Cardiac muscle cell (in vitro differentiated cells and primary cell): ENCODE data around the gene LEF1. TPM values are rescaled to one million over a fixed set of nuclear protein-coding genes. Genes with fewer than 3 reads are reported as not detected.

Source experiments
- DNase-seq, 2 donors: peaks; one replicate each; pipeline versions ENCODE4 v3.0.0 to v3.0.0-alpha.2; 2010 to 2017; ENCODE audit warnings: low read depth in 1 of 2, low spot score in 1 of 2
- H3K27ac ChIP-seq: fragments of 200-600 bp; sonication (generic); 2 replicates; pipeline ENCODE4 v1.5.1; 2016
- H3K27me3 ChIP-seq: fragments of 200-600 bp; sonication (generic); 2 replicates; pipeline ENCODE4 v1.6.0; 2016; ENCODE audit warnings: control low read depth
- H3K36me3 ChIP-seq: fragments of 200-600 bp; sonication (generic); 2 replicates; pipeline ENCODE4 v1.5.1; 2016; ENCODE audit warnings: control low read depth
- H3K4me1 ChIP-seq: fragments of 200-600 bp; sonication (generic); 2 replicates; pipeline ENCODE4 v1.8.1; 2017; ENCODE audit warnings: low read depth, mild to moderate bottlenecking, mixed run types
- H3K4me3 ChIP-seq: fragments of 200-600 bp; sonication (generic); 2 replicates; pipeline ENCODE4 v1.5.1; 2016; ENCODE audit warnings: mild to moderate bottlenecking
- H3K9me3 ChIP-seq: fragments of 200-600 bp; sonication (generic); 2 replicates; pipeline ENCODE4 v1.5.1; 2017; ENCODE audit warnings: low read depth, mild to moderate bottlenecking, control low read depth
- CTCF ChIP-seq: IDR thresholded peaks from 2 replicates; pipeline ENCODE4 v1.5.1; 2012; ENCODE audit warnings: low read depth, mild to moderate bottlenecking, low read length
- polyA plus RNA-seq: library from polyadenylated mRNA; unstranded; fragments of >200 nt; fragmentation: Nextera tagmentation; extraction: Ambion mirVana; gene quantifications from 2 replicates; pipeline ENCODE4 v1.2.1, GENCODE V29; 2016
- total RNA-seq: library from RNA; depleted of rRNA; stranded (reverse); fragments of >200 nt; gene quantifications from 2 replicates; pipeline ENCODE4 v1.2.3, GENCODE V29; 2016

Gene LEF1
- total and polyA plus RNA-seq, 2 experiments from 2014 or later: 69.1 to 70.3 TPM

DNA sequence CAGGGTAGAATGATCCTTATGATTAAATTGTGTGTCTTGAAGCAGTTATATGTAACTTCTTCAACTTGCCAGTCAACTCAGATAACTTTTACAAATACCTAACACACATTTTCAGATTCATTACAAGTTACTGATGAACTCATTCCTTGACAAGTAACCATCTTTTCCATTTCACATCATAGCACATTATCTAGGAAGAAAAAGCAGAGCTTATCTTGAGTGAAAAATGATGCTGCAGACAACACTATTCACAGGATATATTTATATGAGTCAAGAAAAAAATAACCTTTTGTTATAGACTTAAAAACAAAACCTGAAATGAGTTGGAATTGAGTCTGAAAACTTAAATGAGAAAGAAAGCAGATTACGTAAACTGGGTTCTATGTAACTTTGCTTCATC is 68.9 kb downstream of the LEF1 start:
- Histone ChIP-seq H3K27ac (no peak overlapping the region), H3K4me1 (peaks cover 13% of the 10 kb centered on the region), H3K36me3 (no peaks in the 10 kb centered on the region), H3K4me3 (no peak overlapping the region), H3K9me3 (no peaks in the 10 kb centered on the region), H3K27me3 (no peaks in the 10 kb centered on the region)
- no peak for DNase-seq
- no peak for TF ChIP-seq CTCF

DNA sequence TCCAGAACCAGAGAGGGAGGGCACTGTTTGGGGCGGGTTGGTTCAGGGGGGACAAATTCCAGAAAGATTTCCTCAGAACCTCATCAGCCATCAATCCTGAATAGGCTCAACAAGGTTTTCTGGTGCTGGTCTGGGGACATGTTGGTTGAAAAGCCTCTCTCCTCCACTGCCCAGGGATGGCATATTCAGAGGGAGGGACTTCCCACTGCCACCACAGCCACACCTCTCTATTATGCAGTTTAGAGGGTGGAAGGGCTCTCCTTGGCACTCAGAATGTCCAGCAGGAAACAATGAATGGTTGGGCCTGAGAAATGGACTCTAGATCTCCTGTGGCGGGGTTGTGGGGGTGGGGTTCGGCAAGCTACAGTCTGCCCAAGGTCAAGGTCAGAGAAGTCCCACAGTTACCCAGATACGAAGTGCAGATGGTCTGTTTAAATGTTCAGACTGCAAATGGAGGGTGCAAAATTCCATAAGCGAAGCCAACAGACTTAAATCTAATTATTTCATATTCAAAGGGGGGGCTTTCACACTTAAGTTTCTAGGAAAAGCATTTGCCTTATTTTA is 70.7 kb downstream of the LEF1 start:
- Histone ChIP-seq H3K27ac (no peak overlapping the region), H3K27me3 (no peaks in the 10 kb centered on the region), H3K4me3 (no peak overlapping the region), H3K9me3 (no peaks in the 10 kb centered on the region), H3K36me3 (no peaks in the 10 kb centered on the region), H3K4me1 (peaks cover 8% of the 10 kb centered on the region)
- TF ChIP-seq CTCF: no peak
- peak in 1 of 2 donors; percentile 13 for DNase-seq

GRCh38 chr4:108094923-108095482 is 73.7 kb downstream of the LEF1 start:
- Histone ChIP-seq H3K27me3 (no peaks in the 10 kb centered on the region), H3K4me1 (peaks cover 8% of the 10 kb centered on the region), H3K27ac (no peak overlapping the region), H3K4me3 (no peak overlapping the region), H3K36me3 (no peaks in the 10 kb centered on the region), H3K9me3 (no peaks in the 10 kb centered on the region)
- DNase-seq: no peak
- TF ChIP-seq CTCF: no peak

DNA sequence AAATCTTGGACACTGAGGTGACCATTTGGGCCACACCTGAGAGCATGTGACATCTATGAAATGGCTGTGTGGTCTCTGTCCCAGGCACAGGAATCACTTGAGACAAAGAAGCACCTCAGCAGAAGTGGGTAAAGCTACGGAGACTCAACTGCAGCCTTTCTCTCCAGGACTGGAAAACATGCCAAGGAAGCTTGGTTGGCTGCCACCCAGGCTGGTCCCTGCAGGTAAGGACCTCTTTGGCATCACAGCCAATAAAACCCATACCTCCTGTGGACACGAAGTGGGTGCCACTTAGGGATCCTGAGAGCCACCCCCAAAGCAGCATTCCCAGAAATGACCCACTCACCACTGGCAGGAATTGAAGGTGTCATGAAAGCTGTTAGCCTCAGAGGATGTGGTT is 74.6 kb downstream of the LEF1 start:
- Histone ChIP-seq H3K4me3 (no peak overlapping the region), H3K27ac (no peak overlapping the region), H3K4me1 (peaks cover 8% of the 10 kb centered on the region), H3K9me3 (no peaks in the 10 kb centered on the region), H3K27me3 (no peaks in the 10 kb centered on the region), H3K36me3 (no peaks in the 10 kb centered on the region)
- TF ChIP-seq CTCF: no peak
- no peak for DNase-seq

- TF ChIP-seq CTCF: no peak
- Histone ChIP-seq H3K9me3 (no peaks in the 10 kb centered on the region), H3K27me3 (no peaks in the 10 kb centered on the region), H3K36me3 (peaks cover 10% of the 10 kb centered on the region), H3K4me1 (no peaks in the 10 kb centered on the region), H3K4me3 (no peak overlapping the region), H3K27ac (peak overlapping the region; percentile 16)
- DNase-seq: no peak
Measured at GRCh38 chr4:108092288-108092687, 76.4 kb downstream of the LEF1 start.
